Testis (tissue), 2 donors: ENCODE measurements around the gene CDH19.

Experiments used
- POLR2A ChIP-seq: fragments of 450-650 bp; IDR thresholded peaks from one replicate; pipeline ENCODE4 v1.6.1; 2017; ENCODE audit warnings: antibody characterized with exemption, mild to moderate bottlenecking, moderate library complexity
- TF ChIP-seq, protein P1 (sequence below), 3 experiments: fragments of 450-650 bp in 2 of 3; fragments of 200-600 bp in 1 of 3; sonication (generic) in 1 of 3; IDR thresholded peaks; one replicate each; pipeline ENCODE4 v1.5.1; 2016 to 2019; ENCODE audit warnings: antibody characterized with exemption in 3 of 3, mild to moderate bottlenecking in 2 of 3, moderate library complexity in 1 of 3

DNA sequence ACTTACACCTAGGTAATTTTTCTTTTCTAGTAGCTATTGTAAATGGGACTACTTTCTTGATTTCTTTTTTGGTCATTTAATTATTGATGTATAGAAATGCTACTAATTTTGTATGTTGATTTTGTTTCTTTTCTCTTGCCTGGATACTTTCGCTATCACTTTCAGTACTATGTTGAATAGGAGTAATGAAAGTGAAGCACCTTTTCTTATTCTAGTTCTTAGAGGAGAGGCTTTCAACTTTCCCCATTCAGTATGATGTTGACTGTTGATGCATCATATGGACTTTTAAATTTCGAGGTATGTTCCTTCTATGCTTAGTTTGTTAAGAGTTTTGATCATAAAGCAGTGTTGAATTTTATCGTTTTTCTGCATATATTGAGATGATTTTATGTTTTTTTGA, 142.5 kb downstream of the CDH19 start:
- TF ChIP-seq, protein P1, sequence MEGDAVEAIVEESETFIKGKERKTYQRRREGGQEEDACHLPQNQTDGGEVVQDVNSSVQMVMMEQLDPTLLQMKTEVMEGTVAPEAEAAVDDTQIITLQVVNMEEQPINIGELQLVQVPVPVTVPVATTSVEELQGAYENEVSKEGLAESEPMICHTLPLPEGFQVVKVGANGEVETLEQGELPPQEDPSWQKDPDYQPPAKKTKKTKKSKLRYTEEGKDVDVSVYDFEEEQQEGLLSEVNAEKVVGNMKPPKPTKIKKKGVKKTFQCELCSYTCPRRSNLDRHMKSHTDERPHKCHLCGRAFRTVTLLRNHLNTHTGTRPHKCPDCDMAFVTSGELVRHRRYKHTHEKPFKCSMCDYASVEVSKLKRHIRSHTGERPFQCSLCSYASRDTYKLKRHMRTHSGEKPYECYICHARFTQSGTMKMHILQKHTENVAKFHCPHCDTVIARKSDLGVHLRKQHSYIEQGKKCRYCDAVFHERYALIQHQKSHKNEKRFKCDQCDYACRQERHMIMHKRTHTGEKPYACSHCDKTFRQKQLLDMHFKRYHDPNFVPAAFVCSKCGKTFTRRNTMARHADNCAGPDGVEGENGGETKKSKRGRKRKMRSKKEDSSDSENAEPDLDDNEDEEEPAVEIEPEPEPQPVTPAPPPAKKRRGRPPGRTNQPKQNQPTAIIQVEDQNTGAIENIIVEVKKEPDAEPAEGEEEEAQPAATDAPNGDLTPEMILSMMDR (IDR thresholded peaks at IDR 0.05) = no peak
- TF ChIP-seq POLR2A = no peak
